Spleen (tissue), 7 donors: ENCODE data around the gene KDM6A.

Experiments
- POLR2A ChIP-seq, 3 donors: fragments of 450-650 bp; IDR thresholded peaks; one replicate each; pipeline ENCODE4 v1.5.1; 2017; ENCODE audit warnings: antibody characterized with exemption in 3 of 3, mild to moderate bottlenecking in 1 of 3
- TF ChIP-seq, protein P1 (sequence below), 11 experiments: fragments of 200-600 bp in 7 of 11; fragments of 450-650 bp in 4 of 11; sonication (generic) in 4 of 11; IDR thresholded peaks in 8 of 11; conservative IDR thresholded peaks in 3 of 11; 1 replicate in 7 of 11; 2 replicates in 4 of 11; pipeline versions ENCODE4 v1.4.0 to v1.8.0; 2016 to 2021; ENCODE audit warnings: antibody characterized with exemption in 11 of 11, inconsistent platforms in 4 of 11, mild to moderate bottlenecking in 1 of 11
- donor health status: DM: no; HTN: no; CAD: no; lungs with moderate emphysema.
- donor health status: DM: no; HTN: no; CAD: no.
- donor health status: DM: no; HTN: no; CAD: no.

DNA sequence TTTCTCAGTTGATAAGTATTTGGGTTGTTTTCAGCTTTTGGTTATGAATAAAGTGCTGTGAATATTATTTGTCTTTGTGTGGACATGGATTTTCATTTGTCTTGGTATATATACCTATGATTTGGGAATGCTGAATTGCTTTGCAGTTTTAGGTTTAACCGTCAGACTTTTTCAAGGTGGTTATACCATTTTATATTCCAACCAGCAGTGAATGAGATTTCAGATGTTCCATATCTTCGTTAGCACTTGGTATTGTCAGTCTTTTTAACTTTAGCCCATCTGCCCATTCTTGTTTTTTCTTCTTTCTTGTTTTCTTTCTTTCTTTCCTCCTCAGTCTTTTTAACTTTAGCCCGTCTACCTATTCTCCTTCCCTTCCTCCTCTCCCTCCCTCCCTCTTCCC is 106.0 kb downstream of the KDM6A start:
- TF ChIP-seq, protein P1, sequence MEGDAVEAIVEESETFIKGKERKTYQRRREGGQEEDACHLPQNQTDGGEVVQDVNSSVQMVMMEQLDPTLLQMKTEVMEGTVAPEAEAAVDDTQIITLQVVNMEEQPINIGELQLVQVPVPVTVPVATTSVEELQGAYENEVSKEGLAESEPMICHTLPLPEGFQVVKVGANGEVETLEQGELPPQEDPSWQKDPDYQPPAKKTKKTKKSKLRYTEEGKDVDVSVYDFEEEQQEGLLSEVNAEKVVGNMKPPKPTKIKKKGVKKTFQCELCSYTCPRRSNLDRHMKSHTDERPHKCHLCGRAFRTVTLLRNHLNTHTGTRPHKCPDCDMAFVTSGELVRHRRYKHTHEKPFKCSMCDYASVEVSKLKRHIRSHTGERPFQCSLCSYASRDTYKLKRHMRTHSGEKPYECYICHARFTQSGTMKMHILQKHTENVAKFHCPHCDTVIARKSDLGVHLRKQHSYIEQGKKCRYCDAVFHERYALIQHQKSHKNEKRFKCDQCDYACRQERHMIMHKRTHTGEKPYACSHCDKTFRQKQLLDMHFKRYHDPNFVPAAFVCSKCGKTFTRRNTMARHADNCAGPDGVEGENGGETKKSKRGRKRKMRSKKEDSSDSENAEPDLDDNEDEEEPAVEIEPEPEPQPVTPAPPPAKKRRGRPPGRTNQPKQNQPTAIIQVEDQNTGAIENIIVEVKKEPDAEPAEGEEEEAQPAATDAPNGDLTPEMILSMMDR (IDR thresholded peaks at IDR 0.05 in 8 of 11, conservative IDR thresholded peaks at IDR 0.05 in 3 of 11): no peak
- TF ChIP-seq POLR2A (IDR thresholded peaks at IDR 0.05): no peak
